Ovary (tissue), 9 donors: ENCODE data around the gene PIWIL4. TPM values are rescaled to one million over a fixed set of nuclear protein-coding genes. Genes with fewer than 3 reads are reported as not detected.

Experiments
- DNase-seq, 5 donors: peaks; one replicate each; pipeline ENCODE4 v3.0.0-alpha.2; 2019 to 2020
- H3K27ac ChIP-seq, 2 donors: fragments of 200-600 bp; one replicate each; pipeline versions ENCODE4 v1.5.1 to v1.8.0; 2019 to 2022
- H3K27me3 ChIP-seq: fragments of 200-600 bp; one replicate; pipeline ENCODE4 v1.8.0; 2022
- H3K36me3 ChIP-seq: fragments of 200-600 bp; sonication (generic); one replicate; pipeline ENCODE4 v1.5.1; 2019
- H3K4me1 ChIP-seq: one replicate; pipeline ENCODE4 v1.8.1; 2013; ENCODE audit warnings: mild to moderate bottlenecking, moderate library complexity; ENCODE audit not compliant: insufficient read depth
- H3K4me3 ChIP-seq: fragments of 200-600 bp; sonication (generic); one replicate; pipeline ENCODE4 v1.5.1; 2017
- H3K9me3 ChIP-seq, 2 donors: fragments of 200-600 bp in 1 of 2; sonication (generic) in 1 of 2; one replicate each; pipeline versions ENCODE4 v1.5.1 to v1.8.1; 2013 to 2019; ENCODE audit warnings: mild to moderate bottlenecking in 1 of 2, moderate library complexity in 1 of 2
- CTCF ChIP-seq, 3 donors: fragments of 450-650 bp in 2 of 3; fragments of 200-600 bp in 1 of 3; IDR thresholded peaks; one replicate each; pipeline versions ENCODE4 v1.5.1 to v1.8.0; 2016 to 2022; ENCODE audit warnings: antibody characterized with exemption in 3 of 3, mild to moderate bottlenecking in 1 of 3
- EP300 ChIP-seq: sonication (generic); formaldehyde crosslinking; IDR thresholded peaks from one replicate; pipeline ENCODE4 v1.6.1; 2017; ENCODE audit warnings: antibody characterized with exemption
- POLR2A ChIP-seq: fragments of 450-650 bp; IDR thresholded peaks from one replicate; pipeline ENCODE4 v1.6.1; 2017; ENCODE audit warnings: antibody characterized with exemption, mild to moderate bottlenecking, moderate library complexity
- WGBS, 3 donors: extraction: QIAGEN DNeasy Blood & Tissue Kit in 1 of 3; methylation state at CpG; one replicate each; pipeline versions ENCODE4 v1.1.5 to v1.1.7; 2013 to 2017; 5-methylcytosine and 5-hydroxymethylcytosine counted together
- intact Hi-C, 4 donors: fragments of 100-400 bp; cut with DNase I; formaldehyde crosslinking; loops; one replicate each; pipeline versions ENCODE4 v1.11.0 to v1.15.1; 2022 to 2023
- polyA plus RNA-seq, 2 donors: library from polyadenylated mRNA; stranded (reverse); fragments of 200-250 nt in 1 of 2; fragments of 350-450 nt in 1 of 2; fragmentation: Illumina TruSeq in 1 of 2; extraction: RNeasy Lipid Tissue Mini Kit (QIAGEN cat#74804) in 1 of 2; gene quantifications; one replicate each; pipeline ENCODE4 v1.2.3, GENCODE V29; 2013 to 2014
- total RNA-seq, 7 donors: library from RNA; depleted of rRNA in 2 of 7; stranded (reverse); fragments of >200 nt in 2 of 7; fragmentation: NEBNext Ultra II Directional in 3 of 7; extraction: Animal tissue kit (Norgen Biotek cat#: 25700) in 3 of 7; gene quantifications; one replicate each; pipeline versions ENCODE4 v1.1.0 to v1.2.4, GENCODE V29; 2016 to 2023
- donor health status: DM: no; HTN: no; CAD: no; lungs with moderate emphysema.
- donor health status: DM: no; HTN: no; CAD: no.
- donor health status: Bipolar disorder and iron deficiency.
- donor health status: DM: yes; HTN: yes; CAD: no.
- donor health status: DM: no; HTN: no; CAD: no.
- donor health status: DM: yes; HTN: yes; CAD: no.

Gene PIWIL4
- total and polyA plus RNA-seq, 9 donors = 1.9 to 4.6 (median 3.6) TPM

GRCh38 chr11:94632356-94632755 is 65.2 kb downstream of the PIWIL4 start:
- no peak overlapping the region for H3K4me3 ChIP-seq
- TF ChIP-seq POLR2A = no peak
- TF ChIP-seq CTCF (IDR thresholded peaks at IDR 0.05) = no peak
- TF ChIP-seq EP300 = no peak
- H3K4me1 ChIP-seq = no peaks in the 10 kb centered on the region
- H3K9me3 ChIP-seq = no peaks in the 10 kb centered on the region
- 76 to 85% (median 80%) methylated on average over 2 of the region's 2 CpGs for WGBS, 3 donors
- H3K36me3 ChIP-seq = no peaks in the 10 kb centered on the region
- H3K27me3 ChIP-seq = no peaks in the 10 kb centered on the region
- no peak overlapping the region for H3K27ac ChIP-seq
- intact Hi-C loops = no loop called here
- DNase-seq = no peak

GRCh38 chr11:94635072-94635471 is 67.9 kb downstream of the PIWIL4 start:
- no peak for DNase-seq
- Histone ChIP-seq H3K27me3 (no peaks in the 10 kb centered on the region), H3K9me3 (no peaks in the 10 kb centered on the region), H3K4me3 (no peak overlapping the region), H3K36me3 (no peaks in the 10 kb centered on the region), H3K27ac (no peak overlapping the region), H3K4me1 (no peaks in the 10 kb centered on the region)
- intact Hi-C loops = no loop called here
- 86 to 91% (median 89%) methylated on average over 2 of the region's 2 CpGs for WGBS, 3 donors
- no peak for TF ChIP-seq POLR2A
- TF ChIP-seq CTCF (IDR thresholded peaks at IDR 0.05) = no peak
- no peak for TF ChIP-seq EP300

- no peak for DNase-seq
- Histone ChIP-seq H3K27me3 (no peaks in the 10 kb centered on the region), H3K27ac (no peak overlapping the region), H3K4me1 (no peaks in the 10 kb centered on the region), H3K4me3 (no peak overlapping the region), H3K9me3 (no peaks in the 10 kb centered on the region), H3K36me3 (no peaks in the 10 kb centered on the region)
- 80 to 87% (median 82%) methylated on average over 2 of the region's 2 CpGs for WGBS, 3 donors
- intact Hi-C loops = no loop called here
- no peak for TF ChIP-seq EP300
- no peak for TF ChIP-seq POLR2A
- no peak for TF ChIP-seq CTCF (IDR thresholded peaks at IDR 0.05)
Measured at GRCh38 chr11:94636388-94636949, 69.3 kb downstream of the PIWIL4 start.

- intact Hi-C loops = no loop called here
- no peaks in the 10 kb centered on the region for H3K27me3 ChIP-seq
- H3K4me3 ChIP-seq = no peak overlapping the region
- 69 to 80% (median 69%) methylated on average over 4 of the region's 4 CpGs for WGBS, 3 donors
- H3K27ac ChIP-seq = no peak overlapping the region
- H3K4me1 ChIP-seq = no peaks in the 10 kb centered on the region
- TF ChIP-seq CTCF (IDR thresholded peaks at IDR 0.05) (no peak), POLR2A (no peak), EP300 (no peak)
- no peaks in the 10 kb centered on the region for H3K36me3 ChIP-seq
- no peaks in the 10 kb centered on the region for H3K9me3 ChIP-seq
- DNase-seq = no peak
Measured at GRCh38 chr11:94638301-94638901, 71.2 kb downstream of the PIWIL4 start.
